Activated B cell treated with CpG ODN at 0.5 μM for 24 hours (primary cell): ENCODE measurements around the gene SKA1. TPM values are rescaled to one million over a fixed set of nuclear protein-coding genes. Genes with fewer than 3 reads are reported as not detected.
"Not testable (repeated sequence)": the region's sequence is repeated elsewhere in the genome, so short reads cannot be mapped to it uniquely, and the experiment has no call there.

Experiments
- ATAC-seq: fragments of 200-7000 bp; cut with Tn5 transposase; one replicate; pipeline ENCODE4 v1.10.0; 2021; ENCODE audit warnings: low read depth, mild to moderate bottlenecking, moderate library complexity
- CTCF ChIA-PET: fragments of 350-600 bp; sonication (Branson Sonifier 250); formaldehyde crosslinking; loops from one replicate; lab custom pipeline; 2021; ENCODE audit warnings: antibody characterized with exemption; lab: Charles Lee
- POLR2A ChIA-PET: fragments of 350-600 bp; sonication (Branson Sonifier 250); formaldehyde crosslinking; loops from one replicate; lab custom pipeline; 2021; ENCODE audit warnings: antibody characterized with exemption; lab: Charles Lee
- DNase-seq: peaks from one replicate; pipeline ENCODE4 v3.0.0; 2022
- H3K27ac Mint-ChIP-seq: one replicate; pipeline ENCODE4 v1.8.0; 2020; ENCODE audit warnings: mixed read lengths
- H3K27me3 Mint-ChIP-seq: one replicate; pipeline ENCODE4 v1.8.0; 2021; ENCODE audit warnings: mixed read lengths
- H3K36me3 Mint-ChIP-seq: one replicate; pipeline ENCODE4 v1.8.0; 2021; ENCODE audit warnings: low read depth, mixed read lengths
- H3K4me1 Mint-ChIP-seq: one replicate; pipeline ENCODE4 v1.8.0; 2021; ENCODE audit warnings: mixed read lengths
- H3K4me3 Mint-ChIP-seq: one replicate; pipeline ENCODE4 v1.8.0; 2020; ENCODE audit warnings: mild to moderate bottlenecking, mixed read lengths
- H3K9me3 Mint-ChIP-seq: one replicate; pipeline ENCODE4 v1.8.0; 2020; ENCODE audit warnings: mixed read lengths
- intact Hi-C: fragments of 100-400 bp; cut with micrococcal nuclease; formaldehyde crosslinking; loops from one replicate; pipeline ENCODE4 v1.15.1; 2024
- total RNA-seq: library from RNA; stranded (reverse); gene quantifications from 2 replicates; pipeline ENCODE4 v1.2.3, GENCODE V29; 2022
- TF ChIP-seq, protein P1 (sequence below): fragments of 200-600 bp; IDR thresholded peaks from one replicate; pipeline ENCODE4 v1.8.0; 2022; ENCODE audit warnings: antibody characterized with exemption, mild to moderate bottlenecking

SKA1 gene
- total RNA-seq, 1 donor from 2014 or later, result 0.71 TPM

DNA sequence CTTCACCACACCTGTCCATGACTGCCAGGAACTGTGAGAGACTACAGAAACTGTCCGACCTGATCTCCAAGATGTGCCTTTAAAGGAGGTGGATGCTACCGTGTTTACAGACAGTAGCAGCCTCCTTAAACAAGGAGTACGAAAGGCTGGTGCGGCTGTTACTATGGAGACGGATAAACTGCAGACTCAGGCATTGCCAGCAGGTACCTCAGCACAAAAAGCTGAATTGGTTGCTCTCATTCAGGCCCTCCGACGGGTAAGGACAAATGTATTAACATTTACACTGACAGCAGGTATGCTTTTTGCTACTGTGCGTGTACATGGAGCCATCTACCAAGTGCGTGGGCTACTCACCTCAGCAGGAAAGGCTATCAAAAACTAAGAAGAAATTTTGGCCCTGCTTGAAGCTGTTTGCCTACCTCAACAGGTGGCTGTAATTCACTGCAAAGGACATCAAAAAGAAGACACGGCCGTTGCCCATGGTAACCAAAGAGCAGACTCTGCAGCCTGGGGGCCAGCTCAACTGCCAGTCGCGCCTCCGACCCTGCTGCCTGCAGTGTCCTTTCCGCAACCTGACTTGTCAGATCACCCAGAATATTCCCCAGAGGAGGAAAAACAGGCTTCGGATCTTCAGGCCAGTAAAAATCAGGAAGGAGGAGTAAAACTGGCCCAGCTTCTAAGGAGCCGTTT is 30.9 kb downstream of the SKA1 start:
- no peak overlapping the region for H3K4me3 Mint-ChIP-seq
- peaks cover 55% of the 10 kb centered on the region for H3K27me3 Mint-ChIP-seq
- POLR2A ChIA-PET, result no interaction called here
- no peak for DNase-seq
- H3K27ac Mint-ChIP-seq, result no peak overlapping the region
- CTCF ChIA-PET, result no interaction called here
- H3K36me3 Mint-ChIP-seq, result no peaks in the 10 kb centered on the region
- no peak for ATAC-seq
- TF ChIP-seq, protein P1, sequence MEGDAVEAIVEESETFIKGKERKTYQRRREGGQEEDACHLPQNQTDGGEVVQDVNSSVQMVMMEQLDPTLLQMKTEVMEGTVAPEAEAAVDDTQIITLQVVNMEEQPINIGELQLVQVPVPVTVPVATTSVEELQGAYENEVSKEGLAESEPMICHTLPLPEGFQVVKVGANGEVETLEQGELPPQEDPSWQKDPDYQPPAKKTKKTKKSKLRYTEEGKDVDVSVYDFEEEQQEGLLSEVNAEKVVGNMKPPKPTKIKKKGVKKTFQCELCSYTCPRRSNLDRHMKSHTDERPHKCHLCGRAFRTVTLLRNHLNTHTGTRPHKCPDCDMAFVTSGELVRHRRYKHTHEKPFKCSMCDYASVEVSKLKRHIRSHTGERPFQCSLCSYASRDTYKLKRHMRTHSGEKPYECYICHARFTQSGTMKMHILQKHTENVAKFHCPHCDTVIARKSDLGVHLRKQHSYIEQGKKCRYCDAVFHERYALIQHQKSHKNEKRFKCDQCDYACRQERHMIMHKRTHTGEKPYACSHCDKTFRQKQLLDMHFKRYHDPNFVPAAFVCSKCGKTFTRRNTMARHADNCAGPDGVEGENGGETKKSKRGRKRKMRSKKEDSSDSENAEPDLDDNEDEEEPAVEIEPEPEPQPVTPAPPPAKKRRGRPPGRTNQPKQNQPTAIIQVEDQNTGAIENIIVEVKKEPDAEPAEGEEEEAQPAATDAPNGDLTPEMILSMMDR, result no peak
- no peaks in the 10 kb centered on the region for H3K4me1 Mint-ChIP-seq
- no peaks in the 10 kb centered on the region for H3K9me3 Mint-ChIP-seq
- intact Hi-C loops, result no loop called here

DNA sequence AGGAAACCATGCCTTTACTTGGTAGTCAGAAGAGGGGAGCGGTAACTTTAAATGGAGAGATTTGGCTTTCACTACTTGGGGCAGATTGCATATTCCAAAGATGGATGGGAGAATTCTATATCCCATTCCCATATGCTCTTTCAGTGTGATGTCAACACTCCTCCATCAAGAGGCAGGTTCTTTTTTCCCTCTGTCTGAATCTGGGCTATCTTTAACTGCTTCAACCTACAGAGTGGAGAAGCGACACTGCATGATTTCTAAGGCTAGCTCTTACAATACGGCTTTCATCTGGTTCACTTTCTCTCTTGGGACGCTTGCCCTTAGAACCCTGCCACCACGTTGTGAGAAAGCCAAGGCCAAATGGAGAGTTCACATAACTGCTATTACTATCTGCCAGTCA is 34.4 kb downstream of the SKA1 start:
- Mint-ChIP-seq H3K27me3 (peaks cover 40% of the 10 kb centered on the region), H3K36me3 (no peaks in the 10 kb centered on the region), H3K4me3 (no peak overlapping the region), H3K4me1 (no peaks in the 10 kb centered on the region), H3K9me3 (no peaks in the 10 kb centered on the region), H3K27ac (no peak overlapping the region)
- intact Hi-C loops, result no loop called here
- CTCF ChIA-PET, result no interaction called here
- POLR2A ChIA-PET, result no interaction called here
- ATAC-seq, result no peak
- no peak for DNase-seq
- TF ChIP-seq, protein P1, result no peak

DNA sequence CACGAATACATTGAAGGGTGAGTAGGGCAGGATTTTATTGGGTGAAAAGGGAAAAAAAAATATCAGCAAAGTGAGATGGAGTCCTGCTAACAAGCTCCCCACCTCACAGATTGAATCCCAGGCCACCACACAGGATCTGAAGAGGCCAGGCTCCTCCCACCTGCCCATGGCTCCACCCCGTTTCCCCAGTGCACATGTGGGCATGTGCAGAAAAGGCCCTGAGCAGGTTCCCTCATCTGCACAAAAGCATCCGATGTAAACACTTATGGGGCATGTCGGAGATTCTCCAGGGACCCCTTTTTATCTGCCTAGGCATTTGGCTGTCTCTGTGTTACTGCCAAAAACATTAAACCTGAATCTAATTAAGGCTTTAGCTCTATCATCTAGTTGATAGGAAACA is 35.2 kb downstream of the SKA1 start:
- Mint-ChIP-seq H3K9me3 (no peaks in the 10 kb centered on the region), H3K36me3 (no peaks in the 10 kb centered on the region), H3K4me3 (no peak overlapping the region), H3K4me1 (no peaks in the 10 kb centered on the region), H3K27me3 (peaks cover 34% of the 10 kb centered on the region), H3K27ac (no peak overlapping the region)
- TF ChIP-seq, protein P1, result no peak
- intact Hi-C loops, result no loop called here
- no peak for ATAC-seq
- ChIA-PET POLR2A (no interaction called here), CTCF (no interaction called here)
- DNase-seq, result no peak

DNA sequence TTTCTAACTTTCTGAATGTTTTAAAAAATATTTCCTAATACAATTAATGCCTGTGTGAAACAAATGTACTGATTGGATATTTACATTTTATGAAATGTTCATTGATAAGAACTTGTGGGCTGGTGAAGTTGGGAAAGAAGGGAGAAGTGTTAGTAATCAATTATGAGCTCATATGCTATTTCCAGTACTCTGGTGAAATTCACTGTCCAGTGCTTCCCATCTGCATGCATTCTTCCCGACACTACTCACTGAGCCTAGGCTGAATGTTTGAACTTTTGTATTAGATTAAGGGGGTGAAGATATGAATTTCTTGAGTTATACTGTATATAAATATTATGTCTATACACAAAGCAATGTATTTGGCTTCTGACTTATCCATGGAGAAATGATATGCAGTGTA is 36.0 kb downstream of the SKA1 start:
- CTCF ChIA-PET, result no interaction called here
- intact Hi-C loops, result no loop called here
- TF ChIP-seq, protein P1, result no peak
- Mint-ChIP-seq H3K9me3 (no peaks in the 10 kb centered on the region), H3K27ac (no peak overlapping the region), H3K4me3 (no peak overlapping the region), H3K27me3 (peaks cover 26% of the 10 kb centered on the region), H3K36me3 (no peaks in the 10 kb centered on the region), H3K4me1 (no peaks in the 10 kb centered on the region)
- POLR2A ChIA-PET, result no interaction called here
- ATAC-seq (no peak), DNase-seq (no peak)

DNA sequence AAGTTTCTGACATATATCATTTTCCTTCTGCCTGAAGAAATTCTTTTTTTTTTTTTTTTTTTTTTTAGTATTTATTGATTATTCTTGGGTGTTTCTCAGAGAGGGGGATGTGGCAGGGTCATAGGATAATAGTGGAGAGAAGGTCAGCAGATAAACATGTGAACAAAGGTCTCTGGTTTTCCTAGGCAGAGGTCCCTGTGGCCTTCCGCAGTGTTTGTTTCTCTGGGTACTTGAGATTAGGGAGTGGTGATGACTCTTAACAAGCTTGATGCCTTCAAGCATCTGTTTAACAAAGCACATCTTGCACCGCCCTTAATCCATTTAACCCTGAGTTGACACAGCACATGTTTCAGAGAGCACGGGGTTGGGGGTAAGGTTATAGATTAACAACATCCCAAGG is 42.0 kb downstream of the SKA1 start:
- H3K4me3 Mint-ChIP-seq, intact Hi-C loops, H3K4me1 Mint-ChIP-seq, ATAC-seq, POLR2A ChIA-PET, H3K9me3 Mint-ChIP-seq, DNase-seq, H3K36me3 Mint-ChIP-seq, H3K27ac Mint-ChIP-seq, CTCF ChIA-PET: not testable (repeated sequence)
- peaks cover 15% of the 10 kb centered on the region for H3K27me3 Mint-ChIP-seq

DNA sequence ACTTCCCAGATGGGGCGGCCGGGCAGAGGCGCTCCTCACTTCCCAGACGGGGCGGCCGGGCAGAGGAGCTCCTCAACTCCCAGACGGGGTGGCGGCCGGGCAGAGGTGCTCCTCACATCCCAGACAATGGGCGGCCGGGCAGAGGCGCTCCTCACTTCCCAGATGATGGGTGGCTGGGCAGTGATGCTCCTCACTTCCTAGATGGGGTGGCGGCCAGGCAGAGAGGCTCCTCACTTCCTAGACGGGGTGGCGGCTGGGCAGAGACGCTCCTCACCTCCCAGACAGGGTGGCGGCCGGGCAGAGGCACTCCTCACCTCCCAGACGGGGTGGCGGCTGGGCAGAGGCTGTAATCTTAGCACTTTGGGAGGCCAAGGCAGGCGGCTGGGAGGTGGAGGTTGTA is 42.9 kb downstream of the SKA1 start:
- POLR2A ChIA-PET, H3K9me3 Mint-ChIP-seq, H3K4me3 Mint-ChIP-seq, DNase-seq, CTCF ChIA-PET, H3K4me1 Mint-ChIP-seq, H3K36me3 Mint-ChIP-seq, ATAC-seq, H3K27ac Mint-ChIP-seq, intact Hi-C loops: not testable (repeated sequence)
- peaks cover 15% of the 10 kb centered on the region for H3K27me3 Mint-ChIP-seq
